GM19043 (cell line): Measurements from ENCODE around the gene STIMATE.

Experiments used
- ATAC-seq: cut with Tn5 transposase; IDR thresholded peaks from one replicate; pipeline ENCODE4 v1.9.1; 2021; ENCODE audit warnings: low read depth; ENCODE audit not compliant: unreplicated experiment

The STIMATE gene

GRCh38 chr3:52897130-52898122, at the start of gene STIMATE:
Gene STIMATE (minus strand): TSS chr3:52897548. CDS start chr3:52897450, 98 bp downstream.
- peak; percentile 96 for ATAC-seq

- ATAC-seq: no peak
Measured at GRCh38 chr3:52939600-52939999, 42.3 kb upstream of the STIMATE start.

GRCh38 chr3:52934630-52935530, 37.5 kb upstream of the STIMATE start:
- peak; percentile 75 for ATAC-seq

GRCh38 chr3:52931889-52932288, 34.5 kb upstream of the STIMATE start:
- ATAC-seq: no peak

GRCh38 chr3:52931328-52931727, 34.0 kb upstream of the STIMATE start:
- ATAC-seq: no peak

GRCh38 chr3:52930748-52931147, 33.4 kb upstream of the STIMATE start:
- ATAC-seq: no peak

GRCh38 chr3:52926554-52926953, 29.2 kb upstream of the STIMATE start:
- ATAC-seq: no peak

GRCh38 chr3:52925405-52926313, 28.3 kb upstream of the STIMATE start:
- no peak for ATAC-seq

- no peak for ATAC-seq
Measured at GRCh38 chr3:52923963-52924362, 26.6 kb upstream of the STIMATE start.

GRCh38 chr3:52920841-52921240, 23.5 kb upstream of the STIMATE start:
- no peak for ATAC-seq

- ATAC-seq: no peak
Measured at GRCh38 chr3:52917044-52917443, 19.7 kb upstream of the STIMATE start.

- ATAC-seq: no peak
Measured at GRCh38 chr3:52915294-52915693, 17.9 kb upstream of the STIMATE start.

- no peak for ATAC-seq
Measured at GRCh38 chr3:52912885-52913731, 15.8 kb upstream of the STIMATE start.

GRCh38 chr3:52910823-52911222, 13.5 kb upstream of the STIMATE start:
- no peak for ATAC-seq

- no peak for ATAC-seq
Measured at GRCh38 chr3:52907497-52907896, 10.1 kb upstream of the STIMATE start.

GRCh38 chr3:52904552-52904951, 7.2 kb upstream of the STIMATE start:
- ATAC-seq: no peak

- no peak for ATAC-seq
Measured at GRCh38 chr3:52904000-52904399, 6.7 kb upstream of the STIMATE start.

- ATAC-seq: no peak
Measured at GRCh38 chr3:52896613-52897012, 735 bp downstream of the STIMATE start.

- ATAC-seq: no peak
Measured at GRCh38 chr3:52896151-52896550, 1.2 kb downstream of the STIMATE start.
